GM19239 (cell line): ENCODE results near the gene SPSB2.
"Not testable (repeated sequence)": the region's sequence is repeated elsewhere in the genome, so short reads cannot be mapped to it uniquely, and the experiment has no call there.

ENCODE experiments used
- DNase-seq: peaks from one replicate; pipeline ENCODE4 v3.0.0; 2011; ENCODE audit warnings: low spot score; ENCODE audit not compliant: insufficient read length
- FAIRE-seq: peaks from 2 replicates; lab custom pipeline; 2011; peaks lifted over from hg19 to GRCh38; lab: Jason Lieb, UNC

SPSB2 gene

GRCh38 chr12:6873094-6874014 lies at the start of gene SPSB2:
Gene SPSB2 (minus strand): TSS chr12:6873303. CDS start chr12:6872901, 402 bp downstream.
- FAIRE-seq, result peak; percentile 78

GRCh38 chr12:6921996-6922946 lies 49.2 kb upstream of the SPSB2 start:
- DNase-seq, result no peak
- peak; percentile 80 for FAIRE-seq

More at GRCh38 chr12:6873094-6874014, at the start of gene SPSB2:
- DNase-seq, result peak; percentile 89

GRCh38 chr12:6921539-6921938 lies 48.4 kb upstream of the SPSB2 start:
- FAIRE-seq (peak; percentile 49), DNase-seq (no peak)

- DNase-seq, result no peak
These were observed 46.5 kb upstream of the SPSB2 start for GRCh38 chr12:6919588-6919987.

GRCh38 chr12:6917491-6918231 lies 44.6 kb upstream of the SPSB2 start:
- DNase-seq (no peak), FAIRE-seq (no peak)

More at GRCh38 chr12:6919588-6919987, 46.5 kb upstream of the SPSB2 start:
- no peak for FAIRE-seq

GRCh38 chr12:6916426-6917200 lies 43.5 kb upstream of the SPSB2 start:
- FAIRE-seq, result no peak
- no peak for DNase-seq

- FAIRE-seq (no peak), DNase-seq (no peak)
These were observed 42.7 kb upstream of the SPSB2 start for GRCh38 chr12:6915789-6916285.

GRCh38 chr12:6914947-6915788 lies 42.1 kb upstream of the SPSB2 start:
- DNase-seq, result no peak
- peak; percentile 83 for FAIRE-seq

- DNase-seq (no peak), FAIRE-seq (peak; percentile 73)
These were observed 41.3 kb upstream of the SPSB2 start, which contains the start of gene ENO2 for GRCh38 chr12:6914246-6914946. Gene ENO2 (plus strand): TSS chr12:6914580. CDS start chr12:6915833, 1,253 bp downstream.

GRCh38 chr12:6912164-6912935 lies 39.2 kb upstream of the SPSB2 start:
- DNase-seq, result no peak
- no peak for FAIRE-seq

GRCh38 chr12:6909421-6910145 lies 36.5 kb upstream of the SPSB2 start:
- FAIRE-seq (no peak), DNase-seq (no peak)

GRCh38 chr12:6908141-6908540 lies 35.0 kb upstream of the SPSB2 start:
- FAIRE-seq, DNase-seq: not testable (repeated sequence)

- FAIRE-seq, result no peak
- DNase-seq, result no peak
These were observed 32.4 kb upstream of the SPSB2 start for GRCh38 chr12:6905414-6906040.

GRCh38 chr12:6904280-6905276 lies 31.5 kb upstream of the SPSB2 start, which contains the start of gene LRRC23:
Gene LRRC23 (plus strand): TSS chr12:6904822. CDS start chr12:6905634, 812 bp downstream.
- DNase-seq, result peak; percentile 85
- peak; percentile 100 for FAIRE-seq
